Brain microvascular endothelial cell (primary cell): ENCODE measurements around the gene SIGLEC1.

Experiments
- DNase-seq: peaks from one replicate; pipeline ENCODE4 v3.0.0-alpha.2; 2020
- H3K27ac ChIP-seq: fragments of 250-450 bp; sonication (Bioruptor Pico); 2 replicates; pipeline ENCODE4 v1.5.1; 2020; ENCODE audit warnings: mild to moderate bottlenecking, moderate library complexity
- H3K27me3 ChIP-seq: fragments of 250-450 bp; sonication (Bioruptor Pico); replicated peaks from 2 replicates; pipeline ENCODE4 v1.5.1; 2020; ENCODE audit warnings: mild to moderate bottlenecking
- H3K36me3 ChIP-seq: fragments of 250-450 bp; sonication (Bioruptor Pico); replicated peaks from 2 replicates; pipeline ENCODE4 v1.5.1; 2020; ENCODE audit warnings: mild to moderate bottlenecking
- H3K4me3 ChIP-seq: 2 replicates; pipeline ENCODE4 v1.5.1; 2011; ENCODE audit warnings: low read depth, mild to moderate bottlenecking, control low read depth, low read length, moderate library complexity
- CTCF ChIP-seq: IDR thresholded peaks from 2 replicates; pipeline ENCODE4 v1.5.1; 2011; ENCODE audit warnings: low read depth, mild to moderate bottlenecking, moderate library complexity, low read length, control low read depth, inconsistent platforms; ENCODE audit errors: missing control alignments
- in situ Hi-C: cut with HindIII; loops from 2 replicates; pipeline ENCODE4 v1.10.0; 2017; ENCODE audit warnings: low sequenced_read_pairs, low pct_ligation_motif_present

Gene SIGLEC1

GRCh38 chr20:3692706-3693294, 19.6 kb downstream of the SIGLEC1 start:
- DNase-seq = no peak
- H3K27me3 ChIP-seq = no peaks in the 10 kb centered on the region
- TF ChIP-seq CTCF = no peak

GRCh38 chr20:3691897-3692296, 20.5 kb downstream of the SIGLEC1 start:
- DNase-seq = no peak
- Histone ChIP-seq H3K27me3 (no peaks in the 10 kb centered on the region), H3K4me3 (no peak overlapping the region), H3K27ac (no peak overlapping the region), H3K36me3 (no peaks in the 10 kb centered on the region)
- TF ChIP-seq CTCF = no peak
- in situ Hi-C loops = no loop called here

More at GRCh38 chr20:3692706-3693294, 19.6 kb downstream of the SIGLEC1 start:
- Histone ChIP-seq H3K4me3 (no peak overlapping the region), H3K27ac (no peak overlapping the region), H3K36me3 (no peaks in the 10 kb centered on the region)
- in situ Hi-C loops = no loop called here

- no peak for TF ChIP-seq CTCF
- H3K27me3 ChIP-seq = no peaks in the 10 kb centered on the region
- H3K4me3 ChIP-seq = no peak overlapping the region
- H3K36me3 ChIP-seq = no peaks in the 10 kb centered on the region
- no peak for DNase-seq
- in situ Hi-C loops = no loop called here
- no peak overlapping the region for H3K27ac ChIP-seq
These were observed 21.1 kb downstream of the SIGLEC1 start for GRCh38 chr20:3691306-3691705.

- DNase-seq = no peak
- no peaks in the 10 kb centered on the region for H3K27me3 ChIP-seq
- in situ Hi-C loops = no loop called here
- no peak for TF ChIP-seq CTCF
- H3K27ac ChIP-seq = no peak overlapping the region
- no peak overlapping the region for H3K4me3 ChIP-seq
- H3K36me3 ChIP-seq = no peaks in the 10 kb centered on the region
These were observed 22.0 kb downstream of the SIGLEC1 start for GRCh38 chr20:3690413-3690812.

GRCh38 chr20:3689978-3690377, 22.4 kb downstream of the SIGLEC1 start:
- no peak overlapping the region for H3K27ac ChIP-seq
- no peaks in the 10 kb centered on the region for H3K27me3 ChIP-seq
- no peak for TF ChIP-seq CTCF
- no peak overlapping the region for H3K4me3 ChIP-seq
- H3K36me3 ChIP-seq = no peaks in the 10 kb centered on the region
- DNase-seq = no peak
- in situ Hi-C loops = no loop called here

GRCh38 chr20:3687655-3688054, 24.7 kb downstream of the SIGLEC1 start:
- peak; percentile 19 for DNase-seq
- no peaks in the 10 kb centered on the region for H3K27me3 ChIP-seq

More at GRCh38 chr20:3687655-3688054, 24.7 kb downstream of the SIGLEC1 start:
- TF ChIP-seq CTCF = no peak
- Histone ChIP-seq H3K36me3 (no peaks in the 10 kb centered on the region), H3K27ac (no peak overlapping the region), H3K4me3 (no peak overlapping the region)
- in situ Hi-C loops = no loop called here
